MCF 10A (cell line): ENCODE measurements around the gene ABHD8. TPM values are rescaled to one million over a fixed set of nuclear protein-coding genes. Genes with fewer than 3 reads are reported as not detected.

Experiments
- BruUV-seq: library from RNA; stranded (reverse); fragments of 400-500 nt; replicated peaks from 2 replicates; lab custom pipeline; 2021; lab: Mats Ljungman, UMichigan
- CTCF ChIA-PET: fragments of 300-600 bp; sonication (Branson Sonifier 250); formaldehyde crosslinking; extraction: SDS; loops from one replicate; lab custom pipeline; 2021; ENCODE audit warnings: antibody characterized with exemption, inconsistent platforms; lab: Yijun Ruan, JAX
- POLR2A ChIA-PET: fragments of 300-600, 350-650 bp; sonication (Branson Sonifier 250); formaldehyde crosslinking; extraction: SDS; loops from one replicate; lab custom pipeline; 2020; ENCODE audit warnings: antibody characterized with exemption, inconsistent platforms; lab: Yijun Ruan, JAX
- DNase-seq: peaks from one replicate; pipeline ENCODE4 v3.0.0-alpha.2; 2018; ENCODE audit not compliant: unreplicated experiment
- H3K27ac Mint-ChIP-seq: one replicate; pipeline ENCODE4 v1.8.0; 2022; ENCODE audit warnings: mild to moderate bottlenecking, low read depth, mixed read lengths; ENCODE audit not compliant: unreplicated experiment
- H3K27me3 Mint-ChIP-seq: one replicate; pipeline ENCODE4 v1.8.0; 2022; ENCODE audit warnings: mixed read lengths; ENCODE audit not compliant: insufficient read depth, unreplicated experiment
- H3K36me3 Mint-ChIP-seq: one replicate; pipeline ENCODE4 v1.8.0; 2022; ENCODE audit warnings: mild to moderate bottlenecking, moderate library complexity, mixed read lengths; ENCODE audit not compliant: insufficient read depth, unreplicated experiment
- H3K4me1 Mint-ChIP-seq: one replicate; pipeline ENCODE4 v1.8.0; 2022; ENCODE audit warnings: mixed read lengths; ENCODE audit not compliant: insufficient read depth, unreplicated experiment
- H3K4me3 Mint-ChIP-seq: one replicate; pipeline ENCODE4 v1.8.0; 2022; ENCODE audit warnings: mild to moderate bottlenecking, moderate library complexity, mixed read lengths; ENCODE audit not compliant: unreplicated experiment
- H3K9me3 Mint-ChIP-seq: one replicate; pipeline ENCODE4 v1.8.0; 2022; ENCODE audit warnings: mixed read lengths; ENCODE audit not compliant: unreplicated experiment
- intact Hi-C: fragments of 100-400 bp; cut with micrococcal nuclease; formaldehyde crosslinking; loops from 2 replicates; pipeline ENCODE4 v1.14.1; 2022
- total RNA-seq: library from RNA; stranded (reverse); gene quantifications from 2 replicates; pipeline ENCODE4 v1.2.3, GENCODE V29; 2022
- TF ChIP-seq, protein P1 (sequence below): fragments of 200-600 bp; IDR thresholded peaks from one replicate; pipeline ENCODE4 v1.8.0; 2022; ENCODE audit warnings: antibody characterized with exemption, mild to moderate bottlenecking; ENCODE audit not compliant: unreplicated experiment

Gene ABHD8
- total RNA-seq, 1 experiment from 2014 or later, result 4.1 TPM

GRCh38 chr19:17303940-17304267 is 679 bp upstream of the ABHD8 start:
- ChIA-PET CTCF (interaction anchor here (0.5 to 2.0 kb wide), 6 partner anchors 11 to 784 kb away, joined by 3 to 9 read pairs (median 4); partner anchors contain the start of gene CCDC194), POLR2A (interaction anchor here (0.6 to 10.5 kb wide), 4 partner anchors 8 to 30 kb away, joined by 3 to 152 read pairs (median 8); partner anchors contain the start of genes ANO8 and GTPBP3)
- Mint-ChIP-seq H3K4me1 (peaks cover 21% of the 10 kb centered on the region), H3K4me3 (peak overlapping the region; percentile 65), H3K27me3 (no peaks in the 10 kb centered on the region), H3K9me3 (no peaks in the 10 kb centered on the region), H3K36me3 (peaks cover 14% of the 10 kb centered on the region), H3K27ac (no peak overlapping the region)
- peak; percentile 53 for DNase-seq
- TF ChIP-seq, protein P1, sequence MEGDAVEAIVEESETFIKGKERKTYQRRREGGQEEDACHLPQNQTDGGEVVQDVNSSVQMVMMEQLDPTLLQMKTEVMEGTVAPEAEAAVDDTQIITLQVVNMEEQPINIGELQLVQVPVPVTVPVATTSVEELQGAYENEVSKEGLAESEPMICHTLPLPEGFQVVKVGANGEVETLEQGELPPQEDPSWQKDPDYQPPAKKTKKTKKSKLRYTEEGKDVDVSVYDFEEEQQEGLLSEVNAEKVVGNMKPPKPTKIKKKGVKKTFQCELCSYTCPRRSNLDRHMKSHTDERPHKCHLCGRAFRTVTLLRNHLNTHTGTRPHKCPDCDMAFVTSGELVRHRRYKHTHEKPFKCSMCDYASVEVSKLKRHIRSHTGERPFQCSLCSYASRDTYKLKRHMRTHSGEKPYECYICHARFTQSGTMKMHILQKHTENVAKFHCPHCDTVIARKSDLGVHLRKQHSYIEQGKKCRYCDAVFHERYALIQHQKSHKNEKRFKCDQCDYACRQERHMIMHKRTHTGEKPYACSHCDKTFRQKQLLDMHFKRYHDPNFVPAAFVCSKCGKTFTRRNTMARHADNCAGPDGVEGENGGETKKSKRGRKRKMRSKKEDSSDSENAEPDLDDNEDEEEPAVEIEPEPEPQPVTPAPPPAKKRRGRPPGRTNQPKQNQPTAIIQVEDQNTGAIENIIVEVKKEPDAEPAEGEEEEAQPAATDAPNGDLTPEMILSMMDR, result no peak
- BruUV-seq, result no TSS peak
- intact Hi-C loops, result no loop called here

GRCh38 chr19:17302391-17303166 is 646 bp downstream of the ABHD8 start:
- Mint-ChIP-seq H3K9me3 (no peaks in the 10 kb centered on the region), H3K4me3 (peak overlapping the region; percentile 65), H3K36me3 (peaks cover 14% of the 10 kb centered on the region), H3K27ac (no peak overlapping the region), H3K27me3 (no peaks in the 10 kb centered on the region), H3K4me1 (peaks cover 17% of the 10 kb centered on the region)
- TF ChIP-seq, protein P1, result no peak
- intact Hi-C loops, result no loop called here
- no peak for DNase-seq
- ChIA-PET CTCF (interaction anchor here (1.0 to 1.1 kb wide), 2 partner anchors 10 to 45 kb away, joined by 3 to 6 read pairs; no protein-coding TSS in a partner anchor), POLR2A (interaction anchor here (0.7 to 10.5 kb wide), 3 partner anchors 32 to 42 kb away, joined by 4 to 152 read pairs (median 4); partner anchors contain the start of genes ANO8 and GTPBP3)
- no TSS peak for BruUV-seq

DNA sequence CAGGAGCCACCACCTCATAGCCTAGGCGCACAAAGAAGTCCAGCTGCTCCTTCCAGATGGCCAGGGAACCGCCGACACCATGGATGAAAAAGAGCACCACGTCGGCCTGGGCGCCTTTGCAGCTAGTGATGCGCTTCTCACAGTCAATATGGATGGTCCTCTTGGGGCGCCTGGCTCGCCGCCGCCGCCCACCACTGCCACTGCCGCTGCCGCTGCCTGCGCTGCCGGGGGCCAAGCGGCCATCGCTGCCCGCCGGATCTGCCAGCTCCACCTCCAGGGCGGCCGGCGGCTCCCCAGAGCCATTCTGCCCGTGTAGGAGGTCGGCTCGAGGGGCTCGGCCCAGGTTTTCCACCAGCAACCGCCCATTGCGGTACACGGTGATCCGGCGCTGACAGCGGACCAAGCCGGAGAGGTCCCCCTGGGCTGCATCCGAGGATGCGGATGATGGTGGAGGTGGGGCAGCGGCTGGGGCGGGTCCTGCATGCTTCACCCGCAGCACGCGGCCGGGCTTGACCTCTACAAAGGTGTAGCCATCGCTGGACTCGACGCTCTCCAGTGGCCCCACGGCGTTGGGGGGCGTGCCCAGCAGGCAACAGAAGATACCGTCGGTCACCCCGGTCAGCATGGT is 2.1 kb downstream of the ABHD8 start:
- no peak overlapping the region for H3K27ac Mint-ChIP-seq

More for the DNA sequence above, 2.1 kb downstream of the ABHD8 start:
- Mint-ChIP-seq H3K4me1 (peaks cover 20% of the 10 kb centered on the region), H3K9me3 (no peaks in the 10 kb centered on the region), H3K4me3 (no peak overlapping the region), H3K27me3 (no peaks in the 10 kb centered on the region), H3K36me3 (peaks cover 15% of the 10 kb centered on the region)
- POLR2A ChIA-PET, result no interaction called here
- intact Hi-C loops, result no loop called here
- TF ChIP-seq, protein P1, result no peak
- no peak for DNase-seq
- no TSS peak for BruUV-seq
- CTCF ChIA-PET, result no interaction called here
